ENCODE data around the gene SERPINB2. TPM values are rescaled to one million over a fixed set of nuclear protein-coding genes. Genes with fewer than 3 reads are reported as not detected.
"Not testable (repeated sequence)": the region's sequence is repeated elsewhere in the genome, so short reads cannot be mapped to it uniquely, and the experiment has no call there.

SERPINB2 gene
- total RNA-seq, 2 donors from 2014 or later, result not detected

DNA sequence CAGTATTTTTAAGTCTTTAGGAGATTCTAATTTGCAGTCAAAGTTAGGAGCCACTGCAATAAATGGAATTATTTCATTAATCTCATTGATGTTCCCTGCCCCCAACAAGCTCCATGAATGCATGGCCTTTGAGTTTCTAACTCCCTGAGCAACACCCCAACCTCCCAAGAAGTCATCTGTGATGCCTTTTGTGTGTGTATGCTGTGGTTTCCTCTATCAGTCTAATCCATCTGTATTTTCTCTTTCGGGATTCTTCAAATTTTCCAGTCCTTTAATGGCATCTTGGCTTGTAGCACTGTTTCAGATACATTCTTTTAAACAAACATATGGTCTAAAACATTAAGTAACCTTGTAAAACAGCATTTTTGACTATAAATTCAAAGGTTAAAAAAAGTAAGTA is 37.0 kb downstream of the SERPINB2 start:
- Mint-ChIP-seq H3K4me3 (no peak overlapping the region), H3K36me3 (ENCODE audit: low read depth) (no peaks in the 10 kb centered on the region), H3K4me1 (no peaks in the 10 kb centered on the region), H3K27me3 (ENCODE audit: insufficient read depth) (no peaks in the 10 kb centered on the region), H3K27ac (no peak overlapping the region), H3K9me3 (no peaks in the 10 kb centered on the region)
- no peaks in the 10 kb centered on the region for H3K4me1 ChIP-seq (ENCODE audit: control insufficient read depth, insufficient read depth, low read length)
- H3K27me3 ChIP-seq (ENCODE audit: control insufficient read depth, insufficient read depth, low read length, poor library complexity, severe bottlenecking), result no peaks in the 10 kb centered on the region
- H3K4me3 ChIP-seq (ENCODE audit: low read length), result no peak overlapping the region
- no peaks in the 10 kb centered on the region for H3K36me3 ChIP-seq (ENCODE audit: control insufficient read depth, insufficient read depth, low read length)
- TF ChIP-seq, protein P1, sequence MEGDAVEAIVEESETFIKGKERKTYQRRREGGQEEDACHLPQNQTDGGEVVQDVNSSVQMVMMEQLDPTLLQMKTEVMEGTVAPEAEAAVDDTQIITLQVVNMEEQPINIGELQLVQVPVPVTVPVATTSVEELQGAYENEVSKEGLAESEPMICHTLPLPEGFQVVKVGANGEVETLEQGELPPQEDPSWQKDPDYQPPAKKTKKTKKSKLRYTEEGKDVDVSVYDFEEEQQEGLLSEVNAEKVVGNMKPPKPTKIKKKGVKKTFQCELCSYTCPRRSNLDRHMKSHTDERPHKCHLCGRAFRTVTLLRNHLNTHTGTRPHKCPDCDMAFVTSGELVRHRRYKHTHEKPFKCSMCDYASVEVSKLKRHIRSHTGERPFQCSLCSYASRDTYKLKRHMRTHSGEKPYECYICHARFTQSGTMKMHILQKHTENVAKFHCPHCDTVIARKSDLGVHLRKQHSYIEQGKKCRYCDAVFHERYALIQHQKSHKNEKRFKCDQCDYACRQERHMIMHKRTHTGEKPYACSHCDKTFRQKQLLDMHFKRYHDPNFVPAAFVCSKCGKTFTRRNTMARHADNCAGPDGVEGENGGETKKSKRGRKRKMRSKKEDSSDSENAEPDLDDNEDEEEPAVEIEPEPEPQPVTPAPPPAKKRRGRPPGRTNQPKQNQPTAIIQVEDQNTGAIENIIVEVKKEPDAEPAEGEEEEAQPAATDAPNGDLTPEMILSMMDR (conservative IDR thresholded peaks at IDR 0.05), result no peak
- H3K9ac ChIP-seq (ENCODE audit: extremely low read depth, low read length, poor library complexity, severe bottlenecking), result no peak overlapping the region
- no peaks in the 10 kb centered on the region for H3K9me3 ChIP-seq (ENCODE audit: control insufficient read depth, low read length)
- no peak overlapping the region for H3K27ac ChIP-seq (ENCODE audit: low read depth, low read length)
- WGBS, 2 experiments (ENCODE audit: insufficient coverage in 1 of 2, insufficient read length in 1 of 2), result 88% methylated on average over 1 of the region's 1 CpG; no CpG with 5 or more reads in 1 of the 2 experiments
- DNase-seq, result no peak

DNA sequence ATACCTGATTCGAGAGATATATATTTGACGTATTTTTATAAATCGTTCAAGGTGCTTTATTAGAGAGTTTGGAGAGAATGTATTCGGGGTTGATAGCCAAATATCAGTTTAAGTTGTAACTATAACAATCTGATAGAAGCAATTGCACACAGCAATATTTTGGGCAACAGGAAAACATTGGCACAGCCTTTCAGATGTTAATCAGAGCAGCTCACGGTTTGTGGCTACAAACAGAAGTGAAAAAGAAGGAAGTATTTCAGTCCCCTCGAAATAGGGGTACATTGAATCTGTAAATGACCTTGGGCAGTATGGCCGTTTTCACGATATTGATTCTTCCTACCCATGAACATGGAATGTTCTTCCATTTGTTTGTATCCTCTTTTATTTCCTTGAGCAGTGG is 40.8 kb downstream of the SERPINB2 start:
- no peak overlapping the region for H3K4me3 Mint-ChIP-seq

DNA sequence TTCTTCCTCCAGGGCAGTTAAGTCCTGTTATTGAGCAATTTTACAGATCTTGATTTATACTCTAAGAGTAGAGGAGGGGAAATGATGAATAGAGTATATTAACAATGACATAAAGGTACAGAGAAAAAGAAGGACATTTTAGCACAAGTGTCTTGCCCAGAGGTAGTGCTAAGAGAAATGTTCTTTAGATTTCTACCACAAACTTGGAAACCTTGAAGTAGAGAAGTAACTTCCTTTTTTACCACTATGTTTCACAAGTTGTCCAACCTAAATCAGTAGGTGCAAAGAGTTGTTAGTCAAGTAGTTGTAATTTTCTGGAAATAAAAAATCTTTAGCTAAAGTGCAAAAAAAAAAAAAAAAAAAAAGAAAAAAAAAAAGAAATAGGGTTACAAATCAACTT is 41.9 kb downstream of the SERPINB2 start:
- H3K27ac Mint-ChIP-seq; H3K4me1 ChIP-seq (ENCODE audit: control insufficient read depth, insufficient read depth, low read length); H3K9ac ChIP-seq (ENCODE audit: extremely low read depth, low read length, poor library complexity, severe bottlenecking); H3K4me3 ChIP-seq (ENCODE audit: low read length); H3K4me1 Mint-ChIP-seq; H3K4me3 Mint-ChIP-seq; DNase-seq; H3K36me3 Mint-ChIP-seq (ENCODE audit: low read depth); H3K9me3 Mint-ChIP-seq; H3K27me3 ChIP-seq (ENCODE audit: control insufficient read depth, insufficient read depth, low read length, poor library complexity, severe bottlenecking); H3K9me3 ChIP-seq (ENCODE audit: control insufficient read depth, low read length); H3K36me3 ChIP-seq (ENCODE audit: control insufficient read depth, insufficient read depth, low read length); H3K27ac ChIP-seq (ENCODE audit: low read depth, low read length): not testable (repeated sequence)
- peaks cover 13% of the 10 kb centered on the region for H3K27me3 Mint-ChIP-seq (ENCODE audit: insufficient read depth)

More for the DNA sequence above, 40.8 kb downstream of the SERPINB2 start:
- H3K36me3 ChIP-seq (ENCODE audit: control insufficient read depth, insufficient read depth, low read length), result no peaks in the 10 kb centered on the region
- Mint-ChIP-seq H3K9me3 (no peaks in the 10 kb centered on the region), H3K36me3 (ENCODE audit: low read depth) (no peaks in the 10 kb centered on the region), H3K27ac (no peak overlapping the region), H3K4me1 (no peaks in the 10 kb centered on the region), H3K27me3 (ENCODE audit: insufficient read depth) (peaks cover 6% of the 10 kb centered on the region)
- no peaks in the 10 kb centered on the region for H3K9me3 ChIP-seq (ENCODE audit: control insufficient read depth, low read length)
- H3K4me1 ChIP-seq (ENCODE audit: control insufficient read depth, insufficient read depth, low read length), result no peaks in the 10 kb centered on the region
- peaks cover under 1% of the 10 kb centered on the region for H3K27me3 ChIP-seq (ENCODE audit: control insufficient read depth, insufficient read depth, low read length, poor library complexity, severe bottlenecking)
- TF ChIP-seq, protein P1 (conservative IDR thresholded peaks at IDR 0.05), result no peak
- no peak overlapping the region for H3K27ac ChIP-seq (ENCODE audit: low read depth, low read length)
- no peak overlapping the region for H3K9ac ChIP-seq (ENCODE audit: extremely low read depth, low read length, poor library complexity, severe bottlenecking)
- H3K4me3 ChIP-seq (ENCODE audit: low read length), result no peak overlapping the region
- no peak for DNase-seq
- 86 to 87% methylated on average over 4 to 8 of the region's 8 CpGs for WGBS, 2 experiments (ENCODE audit: insufficient coverage in 1 of 2, insufficient read length in 1 of 2)

DNA sequence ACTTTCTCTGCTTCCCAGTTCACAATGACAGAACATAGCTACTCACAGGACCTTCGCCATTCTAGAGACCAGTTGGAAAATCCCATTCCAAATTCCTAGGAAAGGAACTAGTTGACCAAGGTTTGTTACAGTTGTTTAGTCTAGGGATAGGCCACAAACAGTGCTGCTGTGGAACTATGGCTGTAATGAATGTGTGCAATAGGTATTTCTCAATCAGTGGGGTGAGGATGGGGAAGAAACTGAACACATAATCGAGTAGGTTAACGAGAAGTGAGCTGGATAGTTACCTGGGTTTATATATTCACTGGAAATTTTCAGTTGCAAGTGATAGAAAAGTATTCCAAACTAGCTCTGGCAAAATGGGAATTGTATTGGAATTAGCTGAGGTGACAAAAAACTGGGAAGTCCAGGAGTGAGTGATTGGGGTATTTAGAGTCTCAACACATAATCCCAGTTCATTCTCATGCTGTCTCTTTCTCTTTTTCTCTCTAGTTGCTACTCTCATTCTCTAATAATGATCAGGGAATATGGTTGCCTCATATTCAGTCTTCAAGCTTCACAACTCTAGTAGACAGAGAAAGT is 43.4 kb downstream of the SERPINB2 start:
- Histone ChIP-seq H3K9ac (ENCODE audit: extremely low read depth, low read length, poor library complexity, severe bottlenecking) (no peak overlapping the region), H3K27ac (ENCODE audit: low read depth, low read length) (no peak overlapping the region), H3K9me3 (ENCODE audit: control insufficient read depth, low read length) (no peaks in the 10 kb centered on the region), H3K4me1 (ENCODE audit: control insufficient read depth, insufficient read depth, low read length) (no peaks in the 10 kb centered on the region), H3K4me3 (ENCODE audit: low read length) (no peak overlapping the region), H3K27me3 (ENCODE audit: control insufficient read depth, insufficient read depth, low read length, poor library complexity, severe bottlenecking) (peaks cover 17% of the 10 kb centered on the region), H3K36me3 (ENCODE audit: control insufficient read depth, insufficient read depth, low read length) (no peaks in the 10 kb centered on the region)
- no peak for DNase-seq
- H3K27ac Mint-ChIP-seq, result no peak overlapping the region
- no peaks in the 10 kb centered on the region for H3K9me3 Mint-ChIP-seq
- TF ChIP-seq, protein P1 (conservative IDR thresholded peaks at IDR 0.05), result no peak
- H3K27me3 Mint-ChIP-seq (ENCODE audit: insufficient read depth), result peaks cover 21% of the 10 kb centered on the region
- WGBS, 2 experiments (ENCODE audit: insufficient coverage in 1 of 2, insufficient read length in 1 of 2), result 92 to 95% methylated on average over 2 to 3 of the region's 3 CpGs
- H3K36me3 Mint-ChIP-seq (ENCODE audit: low read depth), result no peaks in the 10 kb centered on the region
- no peak overlapping the region for H3K4me3 Mint-ChIP-seq
- no peaks in the 10 kb centered on the region for H3K4me1 Mint-ChIP-seq
